SH-SY5Y (cell line): ENCODE measurements around the gene ZNF613.

Experiments used
- GATA2 ChIP-seq: IDR thresholded peaks from 2 replicates; pipeline ENCODE4 v1.6.1; 2011; ENCODE audit warnings: mild to moderate bottlenecking, low read depth, low read length
- GATA3 ChIP-seq: IDR thresholded peaks from 2 replicates; pipeline ENCODE4 v1.6.1; 2011; ENCODE audit warnings: low read depth, mild to moderate bottlenecking, low read length, moderate library complexity

GRCh38 chr19:51904331-51905165, 22.7 kb upstream of the ZNF613 start, which contains the start of gene ZNF649:
- TF ChIP-seq GATA3: no peak
- TF ChIP-seq GATA2: no peak
